GM18907 (cell line): ENCODE data around the gene MMP24.
"Not testable (repeated sequence)": the region's sequence is repeated elsewhere in the genome, so short reads cannot be mapped to it uniquely, and the experiment has no call there.

ENCODE experiments used
- ATAC-seq: cut with Tn5 transposase; IDR thresholded peaks from one replicate; pipeline ENCODE4 v1.9.1; 2021; ENCODE audit warnings: mild to moderate bottlenecking, moderate library complexity; ENCODE audit not compliant: unreplicated experiment

The MMP24 gene

GRCh38 chr20:35226126-35226883, at the start of gene MMP24:
MMP24 (plus strand) TSS chr20:35226690; CDS start chr20:35226739, 49 bp downstream.
- ATAC-seq, result no peak

- ATAC-seq, result no peak
Measured at GRCh38 chr20:35179292-35180212, 46.9 kb upstream of the MMP24 start.

- ATAC-seq, result no peak
Measured at GRCh38 chr20:35180266-35180665, 46.2 kb upstream of the MMP24 start.

DNA sequence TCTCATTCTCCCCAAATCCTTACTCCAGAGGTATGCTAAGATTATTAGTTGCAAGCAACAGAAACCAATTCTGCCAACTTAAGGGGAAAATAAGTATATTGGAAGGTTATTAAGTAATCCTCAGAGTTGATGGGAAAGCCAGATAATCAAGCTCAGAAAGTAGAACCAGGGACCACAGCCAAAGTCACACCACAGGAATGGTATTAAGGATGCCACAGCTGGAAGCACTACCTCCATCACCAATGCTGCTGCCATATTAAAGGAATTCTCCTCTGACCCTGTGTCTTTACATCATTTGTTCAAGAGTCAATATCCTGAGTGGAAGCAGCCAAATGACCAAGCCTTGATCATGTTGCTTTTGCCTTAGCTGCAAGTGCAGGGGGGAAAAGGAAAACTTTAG, 44.8 kb upstream of the MMP24 start:
- no peak for ATAC-seq

DNA sequence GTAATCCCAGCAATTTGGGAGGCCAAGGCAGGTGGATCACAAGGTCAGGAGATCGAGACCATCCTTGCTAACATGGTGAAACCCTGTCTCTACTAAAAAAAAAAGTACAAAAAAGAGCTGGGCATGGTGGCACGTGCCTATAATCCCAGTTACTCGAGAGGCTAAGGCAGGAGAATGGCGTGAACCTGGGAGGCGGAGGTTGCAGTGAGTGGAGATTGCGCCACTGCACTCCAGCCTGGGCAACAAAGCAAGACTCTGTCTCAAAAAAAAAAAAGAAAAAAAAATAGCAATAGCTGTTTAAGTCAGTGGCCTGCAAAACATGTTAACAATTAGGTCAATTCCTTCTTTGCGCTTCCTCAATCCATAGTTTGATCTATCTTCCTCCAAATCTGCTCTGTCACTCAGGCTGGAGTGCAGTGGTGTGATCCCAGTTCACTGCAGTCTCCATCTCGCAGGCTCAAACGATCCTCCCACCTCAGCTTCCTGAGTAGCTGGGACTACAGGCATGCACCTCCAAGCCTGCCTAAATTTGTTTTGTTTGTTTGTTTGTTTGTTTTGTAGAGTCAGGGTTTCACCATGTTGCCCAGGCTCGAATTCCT, 39.7 kb upstream of the MMP24 start:
- ATAC-seq, result not testable (repeated sequence)

GRCh38 chr20:35187584-35188190, 38.8 kb upstream of the MMP24 start:
- no peak for ATAC-seq

- not testable (repeated sequence) for ATAC-seq
Measured at GRCh38 chr20:35189223-35189622, 37.3 kb upstream of the MMP24 start.

GRCh38 chr20:35190556-35190955, 35.9 kb upstream of the MMP24 start:
- ATAC-seq, result no peak

DNA sequence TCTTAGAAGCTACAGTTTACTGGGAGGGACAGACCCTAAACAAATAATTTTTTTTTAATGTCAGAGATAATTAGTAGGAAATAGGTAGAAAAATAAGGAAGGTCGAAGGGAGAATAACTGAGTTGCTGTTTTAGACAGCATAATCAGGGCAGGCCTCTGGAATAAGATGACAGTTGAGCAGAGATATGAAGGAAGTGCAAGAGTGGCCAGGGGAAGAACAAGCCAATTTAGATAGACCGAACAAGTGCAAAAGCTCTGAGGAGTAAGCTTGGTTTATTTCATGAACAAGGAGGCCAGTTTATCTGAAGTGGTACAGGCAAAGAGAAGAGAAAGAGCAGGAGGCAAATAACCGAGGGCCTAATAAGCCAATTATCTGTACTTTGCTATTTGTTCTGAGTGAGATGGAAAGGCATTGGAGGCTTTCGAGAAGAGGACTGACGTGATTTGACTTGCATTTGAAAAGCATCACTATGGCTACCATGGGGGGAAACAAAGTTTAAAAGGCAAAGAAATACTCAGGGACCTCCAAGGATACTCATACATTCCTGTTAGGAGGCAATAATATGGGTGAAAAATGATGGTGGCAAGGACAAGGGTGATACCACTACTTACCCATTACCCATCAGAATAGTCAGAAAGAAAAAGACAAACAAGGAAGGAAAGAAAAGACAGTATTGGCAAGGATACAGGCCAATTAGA, 34.9 kb upstream of the MMP24 start:
- no peak for ATAC-seq

- ATAC-seq, result no peak
Measured at GRCh38 chr20:35192118-35192872, 34.2 kb upstream of the MMP24 start.

GRCh38 chr20:35193031-35193791, 33.3 kb upstream of the MMP24 start:
- not testable (repeated sequence) for ATAC-seq

DNA sequence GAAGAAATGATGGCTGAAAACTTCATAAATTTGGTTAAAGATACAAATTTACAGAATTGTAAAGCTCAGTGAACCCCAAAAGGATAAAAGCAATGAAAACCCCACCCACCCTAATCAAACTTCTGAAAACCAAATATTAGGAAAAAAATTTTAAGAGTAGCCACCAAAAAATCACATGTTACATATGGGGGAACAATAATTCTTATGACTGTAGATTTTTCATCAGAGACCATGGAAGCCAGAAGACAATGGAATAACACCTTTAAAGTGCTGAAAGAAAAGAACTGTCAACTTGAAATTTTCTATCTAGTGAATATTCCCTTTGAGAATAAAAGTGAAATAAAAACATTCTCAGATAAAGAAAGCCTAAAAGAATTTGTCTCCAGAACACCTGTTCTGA, 30.2 kb upstream of the MMP24 start:
- no peak for ATAC-seq

DNA sequence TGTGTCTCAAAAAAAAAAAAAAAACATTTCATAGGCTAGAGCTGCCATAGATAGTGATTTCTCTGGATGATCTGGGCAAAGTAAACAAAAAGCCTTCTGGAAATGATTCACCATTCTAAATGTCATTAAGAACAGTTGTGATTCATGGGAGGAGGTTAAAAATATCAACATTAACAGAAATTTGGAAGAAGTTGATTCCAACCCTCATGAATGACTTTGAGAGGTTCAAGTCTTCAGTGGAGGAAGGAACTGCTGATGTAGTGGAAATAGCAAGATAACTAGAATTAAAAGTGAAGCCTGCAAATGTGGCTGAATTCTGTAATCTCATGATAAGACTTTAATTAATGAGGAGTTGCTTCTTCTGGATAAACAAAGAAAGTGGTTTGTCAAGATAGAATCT, 26.8 kb upstream of the MMP24 start:
- no peak for ATAC-seq

- ATAC-seq, result no peak
Measured at GRCh38 chr20:35200267-35200666, 26.2 kb upstream of the MMP24 start.

DNA sequence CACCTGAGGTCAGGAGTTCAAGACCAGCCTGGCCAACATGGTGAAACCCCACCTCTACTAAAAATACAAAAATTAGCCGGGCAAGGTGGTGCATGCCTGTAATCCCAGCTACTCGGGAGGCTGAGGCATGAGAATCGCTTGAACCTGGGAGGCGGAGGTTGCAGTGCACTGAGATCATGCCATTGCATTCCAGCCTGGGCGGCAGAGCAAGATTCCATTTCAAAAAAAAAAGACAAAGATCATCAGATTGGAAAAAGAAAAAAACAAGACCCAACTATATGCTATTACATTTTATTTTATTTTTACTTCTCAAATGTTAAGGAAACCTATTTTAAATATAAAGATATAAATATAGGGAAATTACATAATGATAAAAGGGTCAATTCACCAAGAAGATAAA, 25.0 kb upstream of the MMP24 start:
- ATAC-seq, result not testable (repeated sequence)

GRCh38 chr20:35206802-35207201, 19.7 kb upstream of the MMP24 start:
- no peak for ATAC-seq

GRCh38 chr20:35207950-35208611, 18.4 kb upstream of the MMP24 start:
- no peak for ATAC-seq
